GM12875 (cell line): ENCODE results near the gene ABITRAM.
"Not testable (repeated sequence)": the region's sequence is repeated elsewhere in the genome, so short reads cannot be mapped to it uniquely, and the experiment has no call there.

Source experiments
- H3K4me3 ChIP-seq: one replicate; pipeline ENCODE4 v1.5.1; 2011; ENCODE audit warnings: low read depth, low read length, control low read depth
- CTCF ChIP-seq: IDR thresholded peaks from 2 replicates; pipeline ENCODE4 v1.5.1; 2011; ENCODE audit warnings: low read depth, mild to moderate bottlenecking, control low read depth, inconsistent platforms, low read length, moderate library complexity, borderline replicate concordance; ENCODE audit not compliant: insufficient read depth

The ABITRAM gene

GRCh38 chr9:108934323-108934893, at the start of gene ABITRAM:
Gene ABITRAM (plus strand): TSS chr9:108934400. CDS start chr9:108934487, 87 bp downstream.
- TF ChIP-seq CTCF: no peak

GRCh38 chr9:108884701-108885100, 49.5 kb upstream of the ABITRAM start:
- no peak overlapping the region for H3K4me3 ChIP-seq
- TF ChIP-seq CTCF: no peak

More at GRCh38 chr9:108934323-108934893, at the start of gene ABITRAM:
- peak within 1 kb of the TSS; percentile 85 for H3K4me3 ChIP-seq

- H3K4me3 ChIP-seq: no peak overlapping the region
- no peak for TF ChIP-seq CTCF
These were observed 48.4 kb upstream of the ABITRAM start for GRCh38 chr9:108885643-108886348.

- H3K4me3 ChIP-seq: not testable (repeated sequence)
These were observed 47.5 kb upstream of the ABITRAM start for GRCh38 chr9:108886594-108887271.

- no peak overlapping the region for H3K4me3 ChIP-seq
- no peak for TF ChIP-seq CTCF
These were observed 44.5 kb upstream of the ABITRAM start for GRCh38 chr9:108889649-108890067.

- H3K4me3 ChIP-seq: no peak overlapping the region
- TF ChIP-seq CTCF: no peak
These were observed 39.8 kb upstream of the ABITRAM start for GRCh38 chr9:108894225-108894997.
